ENCODE data around the gene USH1C. TPM values are rescaled to one million over a fixed set of nuclear protein-coding genes. Genes with fewer than 3 reads are reported as not detected.

The USH1C gene
- total RNA-seq, 1 donor from 2014 or later, result 1.1 TPM

- no peak overlapping the region for H3K4me3 ChIP-seq (ENCODE audit: low read depth, low read length)
- no peak for DNase-seq (ENCODE audit: low read depth)
- no peak for TF ChIP-seq CTCF (conservative IDR thresholded peaks at IDR 0.05; ENCODE audit: low read depth, low read length)
These were observed 17.3 kb upstream of the USH1C start for GRCh38 chr11:17561526-17561925.

- H3K4me3 ChIP-seq (ENCODE audit: low read depth, low read length), result no peak overlapping the region
- no peak for TF ChIP-seq CTCF (conservative IDR thresholded peaks at IDR 0.05; ENCODE audit: low read depth, low read length)
- DNase-seq (ENCODE audit: low read depth), result no peak
These were observed 16.8 kb upstream of the USH1C start for GRCh38 chr11:17561111-17561415.

- no peak for DNase-seq (ENCODE audit: low read depth)
- no peak for TF ChIP-seq CTCF (conservative IDR thresholded peaks at IDR 0.05; ENCODE audit: low read depth, low read length)
- no peak overlapping the region for H3K4me3 ChIP-seq (ENCODE audit: low read depth, low read length)
These were observed 16.3 kb upstream of the USH1C start for GRCh38 chr11:17560281-17561110.

GRCh38 chr11:17559341-17560087, 15.3 kb upstream of the USH1C start:
- no peak for DNase-seq (ENCODE audit: low read depth)
- no peak for TF ChIP-seq CTCF (conservative IDR thresholded peaks at IDR 0.05; ENCODE audit: low read depth, low read length)
- H3K4me3 ChIP-seq (ENCODE audit: low read depth, low read length), result no peak overlapping the region

GRCh38 chr11:17558916-17559315, 14.7 kb upstream of the USH1C start:
- DNase-seq (ENCODE audit: low read depth), result no peak
- H3K4me3 ChIP-seq (ENCODE audit: low read depth, low read length), result no peak overlapping the region
- TF ChIP-seq CTCF (conservative IDR thresholded peaks at IDR 0.05; ENCODE audit: low read depth, low read length), result no peak

GRCh38 chr11:17558025-17558780, 14.0 kb upstream of the USH1C start:
- no peak for TF ChIP-seq CTCF (conservative IDR thresholded peaks at IDR 0.05; ENCODE audit: low read depth, low read length)
- DNase-seq (ENCODE audit: low read depth), result no peak

More at GRCh38 chr11:17558025-17558780, 14.0 kb upstream of the USH1C start:
- no peak overlapping the region for H3K4me3 ChIP-seq (ENCODE audit: low read depth, low read length)
